Mucosa of gallbladder (tissue), 1 donor: ENCODE measurements around the gene ZNF414. TPM values are rescaled to one million over a fixed set of nuclear protein-coding genes. Genes with fewer than 3 reads are reported as not detected.

Experiments
- DNase-seq: peaks from one replicate; pipeline ENCODE4 v3.0.0-alpha.2; 2020; ENCODE audit warnings: low spot score
- total RNA-seq: library from RNA; stranded (reverse); gene quantifications from one replicate; pipeline ENCODE4 v1.2.1, GENCODE V29; 2021
- donor health status: DM: no; HTN: no; CAD: no.

ZNF414 gene
- total RNA-seq, 1 donor from 2014 or later: 32.8 TPM

- DNase-seq: no peak
These were observed 23.6 kb downstream of the ZNF414 start for GRCh38 chr19:8490395-8490760.

- DNase-seq: no peak
These were observed 24.2 kb downstream of the ZNF414 start for GRCh38 chr19:8489561-8490394.

- no peak for DNase-seq
These were observed 25.6 kb downstream of the ZNF414 start for GRCh38 chr19:8488365-8488764.

- DNase-seq: no peak
These were observed 26.7 kb downstream of the ZNF414 start for GRCh38 chr19:8487137-8487851.

GRCh38 chr19:8486661-8487136 is 27.3 kb downstream of the ZNF414 start:
- DNase-seq: no peak

- DNase-seq: no peak
These were observed 28.2 kb downstream of the ZNF414 start for GRCh38 chr19:8485561-8486371.

GRCh38 chr19:8484331-8484894 is 29.6 kb downstream of the ZNF414 start:
- no peak for DNase-seq

- DNase-seq: no peak
These were observed 30.8 kb downstream of the ZNF414 start for GRCh38 chr19:8483165-8483564.

- no peak for DNase-seq
These were observed 31.3 kb downstream of the ZNF414 start for GRCh38 chr19:8482696-8483095.

GRCh38 chr19:8481616-8482015 is 32.4 kb downstream of the ZNF414 start:
- DNase-seq: no peak

- no peak for DNase-seq
These were observed 32.8 kb downstream of the ZNF414 start for GRCh38 chr19:8481201-8481600.

GRCh38 chr19:8478598-8478997 is 35.4 kb downstream of the ZNF414 start:
- no peak for DNase-seq

- no peak for DNase-seq
These were observed 36.1 kb downstream of the ZNF414 start for GRCh38 chr19:8477889-8478288.

GRCh38 chr19:8476524-8476923 is 37.4 kb downstream of the ZNF414 start:
- DNase-seq: no peak

- DNase-seq: no peak
These were observed 39.0 kb downstream of the ZNF414 start for GRCh38 chr19:8475005-8475404.

- no peak for DNase-seq
These were observed 40.1 kb downstream of the ZNF414 start for GRCh38 chr19:8473648-8474476.

GRCh38 chr19:8469613-8470368 is 44.2 kb downstream of the ZNF414 start:
- DNase-seq: no peak

- DNase-seq: no peak
These were observed 45.1 kb downstream of the ZNF414 start for GRCh38 chr19:8468761-8469373.

GRCh38 chr19:8468124-8468523 is 45.8 kb downstream of the ZNF414 start:
- no peak for DNase-seq

- DNase-seq: no peak
These were observed 47.9 kb downstream of the ZNF414 start for GRCh38 chr19:8466018-8466417.
